Stimulated activated CD4-positive, alpha-beta T cell treated with anti-CD3 and anti-CD28 coated beads, Interleukin-4, amount 100 ng/mL, for 1 hour (primary cell): Measurements from ENCODE around the gene PTPN1.
A peak's percentile ranks its signal among the peaks of the same experiment; 100 is the strongest.

ENCODE experiments used
- DNase-seq: peaks from one replicate; pipeline ENCODE4 v3.0.0-alpha.2; 2020

PTPN1 gene

GRCh38 chr20:50580016-50580747, 70.0 kb downstream of the PTPN1 start:
- peak; percentile 54 for DNase-seq

DNA sequence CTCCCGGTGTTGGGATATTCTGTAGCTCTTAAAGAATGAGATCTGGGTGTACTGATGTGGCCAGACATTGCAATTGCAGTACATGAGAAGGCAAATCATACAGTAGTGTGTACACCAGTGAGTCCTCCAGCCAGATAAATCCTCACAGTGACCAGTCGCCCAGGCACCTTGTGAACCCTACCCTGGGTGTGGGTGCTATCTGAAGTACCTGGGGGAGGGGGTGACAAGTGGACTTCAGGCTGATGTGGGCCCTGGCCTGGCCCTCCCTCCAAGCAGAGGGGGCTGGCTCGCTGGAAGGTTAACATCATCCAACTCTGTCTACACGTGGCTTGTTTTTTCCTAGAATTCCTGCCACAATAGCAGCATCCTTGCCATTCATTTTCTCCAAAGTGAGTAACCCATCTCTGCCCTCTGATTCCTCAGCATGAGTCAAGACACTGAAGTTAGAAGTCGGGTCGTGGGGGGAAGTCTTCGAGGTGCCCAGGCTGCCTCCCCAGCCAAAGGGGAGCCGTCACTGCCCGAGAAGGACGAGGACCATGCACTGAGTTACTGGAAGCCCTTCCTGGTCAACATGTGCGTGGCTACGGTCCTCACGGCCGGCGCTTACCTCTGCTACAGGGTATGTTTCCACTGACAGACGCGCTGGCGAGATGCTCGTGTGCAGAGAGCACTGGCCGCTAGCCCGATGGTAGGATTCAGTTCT, 70.8 kb downstream of the PTPN1 start:
- DNase-seq, result no peak

- no peak for DNase-seq
These were observed 71.9 kb downstream of the PTPN1 start for GRCh38 chr20:50582092-50582491.

DNA sequence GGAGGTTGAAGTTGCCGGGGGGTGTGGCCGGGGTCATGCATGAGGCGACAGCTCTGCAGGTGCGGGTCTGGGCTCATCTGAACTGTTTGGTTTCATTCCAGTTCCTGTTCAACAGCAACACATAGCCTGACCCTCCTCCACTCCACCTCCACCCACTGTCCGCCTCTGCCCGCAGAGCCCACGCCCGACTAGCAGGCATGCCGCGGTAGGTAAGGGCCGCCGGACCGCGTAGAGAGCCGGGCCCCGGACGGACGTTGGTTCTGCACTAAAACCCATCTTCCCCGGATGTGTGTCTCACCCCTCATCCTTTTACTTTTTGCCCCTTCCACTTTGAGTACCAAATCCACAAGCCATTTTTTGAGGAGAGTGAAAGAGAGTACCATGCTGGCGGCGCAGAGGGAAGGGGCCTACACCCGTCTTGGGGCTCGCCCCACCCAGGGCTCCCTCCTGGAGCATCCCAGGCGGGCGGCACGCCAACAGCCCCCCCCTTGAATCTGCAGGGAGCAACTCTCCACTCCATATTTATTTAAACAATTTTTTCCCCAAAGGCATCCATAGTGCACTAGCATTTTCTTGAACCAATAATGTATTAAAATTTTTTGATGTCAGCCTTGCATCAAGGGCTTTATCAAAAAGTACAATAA, 72.5 kb downstream of the PTPN1 start:
- DNase-seq, result no peak

GRCh38 chr20:50583442-50584150, 73.4 kb downstream of the PTPN1 start:
- DNase-seq, result no peak

- no peak for DNase-seq
These were observed 74.5 kb downstream of the PTPN1 start for GRCh38 chr20:50584687-50585086.

- no peak for DNase-seq
These were observed 75.0 kb downstream of the PTPN1 start for GRCh38 chr20:50585214-50585613.

DNA sequence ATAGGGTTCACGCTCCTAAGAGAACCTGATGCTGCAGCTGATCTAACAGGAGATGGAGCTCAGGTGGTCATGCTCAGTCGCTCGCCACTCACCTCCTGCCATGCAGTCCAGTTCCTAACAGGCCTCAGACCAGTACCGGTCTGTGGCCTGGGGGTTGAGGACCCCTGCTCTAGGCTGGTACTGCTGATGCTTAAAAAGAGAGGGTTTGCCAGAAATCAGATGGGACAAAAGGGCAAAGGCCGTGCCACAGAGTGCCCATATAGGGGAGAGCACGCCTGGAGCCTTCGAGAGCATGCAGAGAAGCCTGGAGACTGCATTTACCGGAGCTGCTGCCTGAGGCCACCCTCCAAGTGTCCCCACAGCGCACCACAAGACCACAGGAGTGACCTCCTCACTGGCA, 75.5 kb downstream of the PTPN1 start:
- DNase-seq, result no peak

DNA sequence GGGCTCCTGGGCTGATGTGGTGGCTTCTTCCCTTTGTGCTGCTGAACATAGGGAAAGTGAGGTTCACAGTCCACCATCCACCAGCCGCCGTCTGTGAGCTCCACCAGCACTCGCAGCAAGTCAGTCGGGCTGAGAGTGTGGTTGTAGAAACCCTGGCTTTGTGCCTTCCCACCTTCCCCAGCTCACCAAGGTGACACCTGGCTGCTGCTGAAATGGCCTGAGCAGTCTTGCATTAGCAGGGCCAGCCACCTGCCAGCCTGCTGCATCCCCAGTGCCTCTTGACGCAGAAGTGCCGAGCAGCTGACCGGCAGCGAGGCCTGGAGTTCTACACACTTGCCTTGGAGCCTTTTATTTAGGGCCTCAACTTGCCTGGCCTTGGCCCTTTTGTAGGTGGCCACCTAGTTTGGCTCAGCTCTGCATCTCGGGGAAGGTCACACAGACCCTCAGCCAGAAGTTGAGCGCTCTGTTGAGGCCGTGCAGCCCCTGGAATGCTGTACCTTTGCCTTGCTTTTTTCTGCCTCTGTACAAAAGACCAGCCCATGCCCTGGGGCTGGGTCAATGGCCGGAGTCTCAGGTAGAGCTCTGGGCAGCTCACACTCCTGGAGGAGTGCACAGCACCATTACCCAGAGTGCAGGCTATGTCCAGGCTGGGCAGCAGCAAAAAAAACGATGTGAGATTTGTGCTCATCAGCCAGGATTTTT, 76.5 kb downstream of the PTPN1 start:
- no peak for DNase-seq

GRCh38 chr20:50587291-50587961, 77.2 kb downstream of the PTPN1 start:
- no peak for DNase-seq

- DNase-seq, result peak; percentile 81
These were observed 78.0 kb downstream of the PTPN1 start for GRCh38 chr20:50588034-50588736.

DNA sequence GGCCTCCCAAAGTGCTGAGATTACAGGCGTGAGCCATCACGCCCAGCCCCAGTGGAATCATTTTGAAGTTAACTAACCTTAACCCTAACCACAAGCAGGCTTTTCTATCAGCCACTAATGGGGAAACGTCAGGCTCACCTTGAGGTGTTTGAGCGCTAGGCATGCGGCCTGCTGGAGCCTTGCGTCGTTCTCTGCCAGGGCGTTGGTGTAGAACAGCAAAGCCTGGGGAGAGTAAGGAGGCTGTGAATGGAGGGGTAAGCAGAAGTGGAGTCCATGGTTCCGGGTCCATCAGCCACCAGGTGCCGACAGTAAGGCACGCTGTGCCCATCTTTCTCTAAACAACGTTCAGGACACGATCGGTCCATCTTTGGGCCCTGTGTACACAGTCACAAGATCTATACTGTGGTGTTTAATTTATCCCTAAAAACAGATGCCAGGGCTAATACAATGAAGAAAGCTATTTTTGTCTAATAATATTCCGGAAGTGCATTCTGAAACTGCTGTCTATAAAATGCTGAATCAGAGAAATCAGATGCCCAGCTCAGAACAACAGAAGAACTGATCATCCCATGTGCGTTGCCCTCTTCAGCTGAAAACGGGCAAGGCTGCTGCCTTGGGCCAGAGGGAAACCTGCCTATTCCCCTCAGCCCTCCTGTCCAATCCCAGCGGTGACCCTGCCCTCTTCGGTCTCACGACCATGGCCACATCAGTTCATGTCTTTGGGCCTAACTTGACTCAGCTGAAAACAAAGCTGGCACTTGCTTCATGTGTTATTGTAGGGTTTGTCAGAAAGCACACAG, 79.6 kb downstream of the PTPN1 start:
- no peak for DNase-seq

- no peak for DNase-seq
These were observed 80.1 kb downstream of the PTPN1 start for GRCh38 chr20:50590348-50590664.

GRCh38 chr20:50591233-50591852, 81.2 kb downstream of the PTPN1 start:
- DNase-seq, result no peak

DNA sequence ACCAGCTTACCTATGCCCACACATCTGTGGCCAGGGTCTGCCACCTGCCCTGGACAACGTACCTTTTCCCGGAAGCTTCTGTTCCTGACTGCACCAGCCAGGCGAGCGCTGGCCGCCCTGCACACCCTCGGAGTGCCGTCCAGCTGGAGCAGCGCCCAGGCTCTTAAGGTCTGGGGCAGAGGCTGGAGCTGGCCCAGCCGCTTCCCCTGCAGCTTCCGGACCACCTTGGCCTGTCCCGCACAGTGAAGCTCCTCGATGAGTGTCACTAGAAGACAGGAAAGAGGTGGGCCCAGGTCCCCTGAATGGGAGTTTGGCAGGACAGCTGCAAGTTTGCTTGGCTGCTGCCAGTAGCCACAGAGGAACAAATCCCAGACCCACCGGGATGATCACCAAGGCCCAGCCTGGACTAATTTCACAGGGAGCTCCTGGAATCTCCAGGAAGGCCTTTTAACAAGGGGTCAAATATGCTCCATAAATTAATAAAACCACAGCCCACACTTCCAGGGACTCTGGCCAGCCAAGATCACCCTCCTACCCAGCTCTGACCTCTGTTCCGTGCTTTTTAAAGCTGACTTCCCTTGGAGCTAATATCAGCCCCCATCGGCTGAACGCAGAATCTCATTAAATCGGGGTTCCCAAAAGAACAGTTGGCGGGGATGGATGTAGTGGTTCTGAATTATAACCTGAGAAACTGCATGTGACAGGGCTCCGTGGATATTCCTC, 82.3 kb downstream of the PTPN1 start:
- DNase-seq, result no peak

DNA sequence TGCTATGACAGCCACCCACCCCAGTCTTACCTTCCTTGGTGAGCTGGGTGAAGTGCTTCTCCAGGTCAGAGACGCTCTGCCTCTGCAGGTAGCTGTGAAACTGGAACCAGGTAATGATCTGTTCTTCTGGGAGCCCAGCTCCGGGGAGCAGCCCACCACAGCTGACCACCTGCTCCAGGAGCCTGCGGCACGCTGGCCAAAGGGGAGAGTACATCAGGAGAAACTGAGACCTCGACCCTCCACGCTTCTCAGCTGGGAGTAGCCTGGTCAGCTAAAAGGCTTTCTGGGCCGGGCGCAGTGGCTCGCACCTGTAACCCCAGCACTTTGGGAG, 82.8 kb downstream of the PTPN1 start:
- DNase-seq, result no peak

DNA sequence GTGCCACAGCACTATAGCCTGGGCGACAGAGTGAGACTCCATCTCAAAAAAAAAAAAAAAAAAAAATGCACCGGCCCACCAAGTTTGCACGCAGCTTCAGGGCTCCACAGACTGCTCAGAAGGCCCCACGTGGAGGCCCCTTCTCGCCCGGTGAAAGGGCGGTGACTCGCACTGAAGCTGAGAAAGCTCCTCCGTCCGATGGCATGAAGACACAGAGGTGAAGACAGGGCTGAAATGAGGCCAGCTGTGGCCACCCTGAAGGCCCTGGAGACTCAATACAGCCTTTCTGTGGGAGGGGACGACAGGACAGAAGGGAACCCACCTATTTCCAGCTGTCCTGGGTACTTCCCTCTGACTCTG, 84.0 kb downstream of the PTPN1 start:
- no peak for DNase-seq

DNA sequence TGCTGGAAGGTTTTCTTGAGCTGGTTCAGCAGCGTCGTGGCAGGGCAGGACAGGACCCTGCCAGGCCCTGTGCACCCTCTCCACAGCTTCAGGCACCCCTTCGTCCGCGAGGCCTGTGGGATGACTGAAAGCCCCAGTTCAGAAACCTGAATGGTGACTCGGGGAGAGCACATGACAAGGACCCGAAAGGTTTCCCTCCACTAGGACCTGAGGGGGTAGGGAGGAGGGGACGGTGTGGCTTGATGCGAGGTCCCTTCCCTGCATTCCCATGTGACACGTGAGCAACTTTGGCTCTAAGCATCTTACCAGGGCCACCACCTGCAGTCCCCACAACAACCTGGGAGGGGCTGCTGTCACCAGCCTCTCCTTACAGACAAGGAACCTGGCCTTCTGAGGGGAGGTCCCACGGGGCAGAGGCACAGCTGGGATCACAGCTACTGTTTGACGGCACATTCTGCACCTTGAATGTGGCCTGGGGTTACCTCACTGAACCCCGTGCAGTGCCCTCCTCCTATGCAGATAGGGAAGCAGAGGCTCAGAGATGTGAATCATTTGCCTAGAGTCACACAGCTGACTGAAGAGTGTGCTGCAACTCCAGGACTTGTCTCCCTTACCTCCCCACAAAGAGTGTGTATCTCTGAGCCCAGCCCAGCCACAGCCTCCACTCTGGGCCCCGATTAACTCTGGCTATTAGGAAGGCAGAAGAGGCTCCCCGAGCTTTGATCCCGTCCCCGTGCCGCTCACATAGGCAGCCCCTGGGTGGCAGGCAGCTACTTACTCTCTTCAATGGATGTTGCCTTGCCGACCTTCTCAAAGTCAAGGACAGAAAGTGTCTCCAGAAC, 84.6 kb downstream of the PTPN1 start:
- DNase-seq, result no peak

DNA sequence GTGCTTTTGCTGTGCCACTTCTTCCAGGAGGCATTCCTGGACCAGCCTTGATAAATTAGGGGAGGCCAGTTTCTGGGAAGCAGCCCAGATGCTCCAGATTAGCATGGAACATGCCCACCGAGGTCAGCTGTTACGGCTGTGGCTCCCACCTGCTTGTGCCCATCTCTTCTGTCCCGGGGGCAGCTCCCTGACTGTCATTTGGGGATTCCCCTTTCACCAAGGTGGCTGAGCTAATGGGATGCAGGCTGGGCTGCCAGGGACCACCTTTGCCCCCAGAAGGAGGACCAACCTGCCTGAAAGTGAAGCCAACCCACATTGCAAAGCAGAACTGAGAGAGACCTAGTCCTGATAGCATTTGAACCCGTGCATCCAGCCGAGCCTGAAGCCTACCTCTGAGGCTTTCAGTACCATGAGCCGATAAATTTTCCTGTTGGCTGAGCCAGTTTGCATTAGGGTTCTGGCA, 85.3 kb downstream of the PTPN1 start:
- DNase-seq, result no peak
